HepG2 (cell line): ENCODE measurements around the gene NUDT3. TPM values are rescaled to one million over a fixed set of nuclear protein-coding genes. Genes with fewer than 3 reads are reported as not detected.

Experiments
- ATAC-seq: fragments of 200-7000 bp; cut with Tn5 transposase; 3 replicates; pipeline ENCODE4 v1.9.1; 2020; ENCODE audit warnings: mild to moderate bottlenecking, moderate library complexity
- BruUV-seq: library from RNA; stranded (reverse); fragments of 400-500 nt; replicated peaks from 2 replicates; lab custom pipeline; 2021; lab: Mats Ljungman, UMichigan
- CTCF ChIA-PET: fragments of 300-600 bp; formaldehyde crosslinking; extraction: SDS; loops from one replicate; lab custom pipeline; 2021; ENCODE audit warnings: low total read pairs, inconsistent platforms, low intra/inter-chr PET ratio; lab: Yijun Ruan, JAX
- POLR2A ChIA-PET: fragments of 350-600 bp; sonication (Branson Sonifier 250); formaldehyde crosslinking; loops from one replicate; lab custom pipeline; 2020; ENCODE audit warnings: antibody characterized with exemption, inconsistent platforms; lab: Yijun Ruan, JAX
- DNase-seq: peaks from one replicate; pipeline ENCODE4 v3.0.0-alpha.2; 2015; ENCODE audit warnings: low spot score
- FAIRE-seq: peaks from 3 replicates; lab custom pipeline; 2011; peaks lifted over from hg19 to GRCh38; lab: Jason Lieb, UNC
- H2AFZ ChIP-seq: one replicate; pipeline ENCODE4 v1.6.1; 2011; ENCODE audit warnings: low read length, inconsistent platforms
- H3K27ac ChIP-seq: fragments of 300-600 bp; 3 replicates; pipeline ENCODE4 v1.8.0; 2011; ENCODE audit warnings: mixed run types, mild to moderate bottlenecking, mixed read lengths, low read length, inconsistent platforms; ENCODE audit not compliant: insufficient read depth; ENCODE audit errors: extremely low read length
- H3K27me3 ChIP-seq, 2 experiments: fragments of 200-600 bp in 1 of 2; 2 replicates in 1 of 2; 3 replicates in 1 of 2; pipeline versions ENCODE4 v1.6.0 to v1.8.0; 2011; ENCODE audit warnings: low read length in 2 of 2, mild to moderate bottlenecking in 2 of 2, moderate library complexity in 2 of 2, inconsistent platforms in 1 of 2; ENCODE audit not compliant: insufficient read depth in 2 of 2, control insufficient read depth in 1 of 2
- H3K36me3 ChIP-seq, 2 experiments: fragments of 200-600 bp in 1 of 2; replicated peaks in 1 of 2; 2 replicates in 1 of 2; 3 replicates in 1 of 2; pipeline versions ENCODE4 v1.5.1 to v1.8.0; 2011; ENCODE audit warnings: low read length in 2 of 2, inconsistent platforms in 1 of 2; ENCODE audit not compliant: insufficient read depth in 2 of 2, control insufficient read depth in 1 of 2
- H3K4me1 ChIP-seq: 2 replicates; pipeline ENCODE4 v1.5.1; 2012; ENCODE audit warnings: low read length, inconsistent platforms; ENCODE audit not compliant: insufficient read depth
- H3K4me2 ChIP-seq: 2 replicates; pipeline ENCODE4 v1.6.0; 2011; ENCODE audit warnings: low read depth, low read length, inconsistent platforms
- H3K4me3 ChIP-seq, 3 experiments: fragments of 200-600 bp in 1 of 3; sonication (generic), shearing (Covaris generic) in 1 of 3; replicated peaks in 1 of 3; 2 replicates each; pipeline ENCODE4 v1.5.1; 2011 to 2016; ENCODE audit warnings: low read length in 3 of 3, inconsistent platforms in 2 of 3, low read depth in 2 of 3, mild to moderate bottlenecking in 2 of 3, control low read depth in 1 of 3, mixed read lengths in 1 of 3; ENCODE audit not compliant: insufficient read depth in 1 of 3
- H3K79me2 ChIP-seq: one replicate; pipeline ENCODE4 v1.6.1; 2011; ENCODE audit warnings: low read length, inconsistent platforms; ENCODE audit not compliant: insufficient read depth
- H3K9ac ChIP-seq: 2 replicates; pipeline ENCODE4 v1.6.0; 2011; ENCODE audit warnings: mild to moderate bottlenecking, low read depth, low read length, inconsistent platforms; ENCODE audit not compliant: insufficient read depth
- H3K9me3 ChIP-seq: 2 replicates; pipeline ENCODE4 v1.5.1; 2012; ENCODE audit warnings: mild to moderate bottlenecking, low read length
- H4K20me1 ChIP-seq: 2 replicates; pipeline ENCODE4 v1.6.0; 2011; ENCODE audit warnings: inconsistent platforms, mild to moderate bottlenecking, low read length, moderate library complexity; ENCODE audit not compliant: insufficient read depth
- DR1 ChIP-seq: sonication (generic); formaldehyde crosslinking; IDR thresholded peaks from 2 replicates; pipeline ENCODE4 v1.8.0; 2021; ENCODE audit warnings: mild to moderate bottlenecking, missing genetic modification reagents, inconsistent platforms
- GLI4 ChIP-seq: sonication (generic); formaldehyde crosslinking; IDR thresholded peaks from 2 replicates; pipeline ENCODE4 v1.5.1; 2020; ENCODE audit warnings: missing genetic modification reagents, mild to moderate bottlenecking, moderate library complexity, borderline replicate concordance
- HNRNPL ChIP-seq: fragments of 200-400 bp; formaldehyde crosslinking; IDR thresholded peaks from 2 replicates; pipeline ENCODE4 v1.6.1; 2017; ENCODE audit warnings: mild to moderate bottlenecking, low read depth, low read length
- NFYB ChIP-seq: sonication (generic); formaldehyde crosslinking; IDR thresholded peaks from 2 replicates; pipeline ENCODE4 v1.4.0; 2020; ENCODE audit warnings: missing genetic modification reagents
- SRSF9 ChIP-seq: fragments of 200-400 bp; formaldehyde crosslinking; IDR thresholded peaks from 2 replicates; pipeline ENCODE4 v1.6.1; 2018; ENCODE audit warnings: borderline replicate concordance, mild to moderate bottlenecking, low read depth, low read length; ENCODE audit not compliant: insufficient read depth, poor library complexity, severe bottlenecking
- ZFYVE20 ChIP-seq: sonication (generic); formaldehyde crosslinking; IDR thresholded peaks from 2 replicates; pipeline ENCODE4 v1.8.0; 2023; ENCODE audit warnings: low read depth, mild to moderate bottlenecking, moderate library complexity, missing genetic modification reagents, borderline replicate concordance
- ZNF256 ChIP-seq: sonication (generic); formaldehyde crosslinking; conservative IDR thresholded peaks from 2 replicates; pipeline ENCODE4 v1.4.0; 2020; ENCODE audit warnings: missing genetic modification reagents
- WGBS: methylation state at CpG from one replicate; pipeline ENCODE4 v1.1.6; 2017; ENCODE audit warnings: low lambda C conversion rate; 5-methylcytosine and 5-hydroxymethylcytosine counted together
- in situ Hi-C: cut with HindIII; loops from 2 replicates; pipeline ENCODE4 v1.10.0; 2017; ENCODE audit warnings: low pct_unique_long_range_greater_than_20kb; ENCODE audit not compliant: extremely low pct_ligation_motif_present
- intact Hi-C: fragments of 100-400 bp; cut with micrococcal nuclease; formaldehyde crosslinking; loops from one replicate; pipeline ENCODE4 v1.10.0; 2022; ENCODE audit not compliant: unreplicated experiment
- polyA plus RNA-seq, 8 experiments: library from polyadenylated mRNA; depleted of rRNA in 3 of 8; stranded (reverse) in 7 of 8; unstranded in 1 of 8; fragments of >200 nt; fragmentation: Illumina TruSeq in 4 of 8; extraction: Trizol in 4 of 8; gene quantifications; 2 replicates each; pipeline versions ENCODE4 v1.2.1 to v1.2.3, GENCODE V29; 2011 to 2016; ENCODE audit warnings: low read depth in 4 of 8, missing spikeins in 1 of 8, mixed read lengths in 1 of 8; ENCODE audit not compliant: insufficient read depth in 1 of 8
- total RNA-seq, 5 experiments: library from RNA; depleted of rRNA; stranded (reverse); fragments of >200 nt; fragmentation: Illumina TruSeq; extraction: Trizol; gene quantifications; 2 replicates each; pipeline ENCODE4 v1.2.3, GENCODE V29; 2016; ENCODE audit warnings: low read depth in 1 of 5
- TF ChIP-seq, protein P1 (sequence below): sonication (generic); formaldehyde crosslinking; IDR thresholded peaks from 2 replicates; pipeline ENCODE4 v1.4.0; 2020; ENCODE audit warnings: low read depth, missing genetic modification reagents
- TF ChIP-seq, protein P2 (sequence below): sonication (generic); formaldehyde crosslinking; conservative IDR thresholded peaks from 2 replicates; pipeline ENCODE4 v1.8.1; 2023; ENCODE audit warnings: missing genetic modification reagents
- TF ChIP-seq, protein P3 (sequence below): sonication (generic); formaldehyde crosslinking; IDR thresholded peaks from 2 replicates; pipeline ENCODE4 v1.4.0; 2020; ENCODE audit warnings: missing genetic modification reagents, mild to moderate bottlenecking, borderline replicate concordance

Gene NUDT3
- total and polyA plus RNA-seq, 2 of the 13 experiments (the other 11 are each of a cell fraction or from before 2014, with no cell fraction given): 20.2 to 20.6 TPM

DNA sequence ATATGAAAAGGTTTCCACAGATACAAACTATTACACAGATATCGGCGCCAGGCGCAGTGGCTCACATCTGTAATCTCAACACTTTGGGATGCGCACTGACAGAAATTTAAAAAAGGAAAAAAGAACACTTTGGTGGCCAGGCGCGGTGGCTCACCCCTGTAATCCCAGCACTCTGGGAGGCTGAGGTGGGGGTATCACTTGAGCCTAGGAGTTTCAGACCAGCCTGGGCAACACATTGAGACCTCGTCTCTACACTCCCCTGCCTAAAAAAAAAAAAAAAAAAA, 41.6 kb downstream of the NUDT3 start:
- TF ChIP-seq, protein P1, sequence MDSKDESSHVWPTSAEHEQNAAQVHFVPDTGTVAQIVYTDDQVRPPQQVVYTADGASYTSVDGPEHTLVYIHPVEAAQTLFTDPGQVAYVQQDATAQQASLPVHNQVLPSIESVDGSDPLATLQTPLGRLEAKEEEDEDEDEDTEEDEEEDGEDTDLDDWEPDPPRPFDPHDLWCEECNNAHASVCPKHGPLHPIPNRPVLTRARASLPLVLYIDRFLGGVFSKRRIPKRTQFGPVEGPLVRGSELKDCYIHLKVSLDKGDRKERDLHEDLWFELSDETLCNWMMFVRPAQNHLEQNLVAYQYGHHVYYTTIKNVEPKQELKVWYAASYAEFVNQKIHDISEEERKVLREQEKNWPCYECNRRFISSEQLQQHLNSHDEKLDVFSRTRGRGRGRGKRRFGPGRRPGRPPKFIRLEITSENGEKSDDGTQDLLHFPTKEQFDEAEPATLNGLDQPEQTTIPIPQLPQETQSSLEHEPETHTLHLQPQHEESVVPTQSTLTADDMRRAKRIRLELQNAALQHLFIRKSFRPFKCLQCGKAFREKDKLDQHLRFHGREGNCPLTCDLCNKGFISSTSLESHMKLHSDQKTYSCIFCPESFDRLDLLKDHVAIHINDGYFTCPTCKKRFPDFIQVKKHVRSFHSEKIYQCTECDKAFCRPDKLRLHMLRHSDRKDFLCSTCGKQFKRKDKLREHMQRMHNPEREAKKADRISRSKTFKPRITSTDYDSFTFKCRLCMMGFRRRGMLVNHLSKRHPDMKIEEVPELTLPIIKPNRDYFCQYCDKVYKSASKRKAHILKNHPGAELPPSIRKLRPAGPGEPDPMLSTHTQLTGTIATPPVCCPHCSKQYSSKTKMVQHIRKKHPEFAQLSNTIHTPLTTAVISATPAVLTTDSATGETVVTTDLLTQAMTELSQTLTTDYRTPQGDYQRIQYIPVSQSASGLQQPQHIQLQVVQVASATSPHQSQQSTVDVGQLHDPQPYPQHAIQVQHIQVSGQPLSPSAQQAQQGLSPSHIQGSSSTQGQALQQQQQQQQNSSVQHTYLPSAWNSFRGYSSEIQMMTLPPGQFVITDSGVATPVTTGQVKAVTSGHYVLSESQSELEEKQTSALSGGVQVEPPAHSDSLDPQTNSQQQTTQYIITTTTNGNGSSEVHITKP (CRISPR knock-in tag): no peak
- no peak for TF ChIP-seq GLI4 (CRISPR knock-in tag)
- no peak for TF ChIP-seq SRSF9
- no peak for TF ChIP-seq DR1 (CRISPR knock-in tag)
- TF ChIP-seq HNRNPL: no peak
- TF ChIP-seq, protein P2, sequence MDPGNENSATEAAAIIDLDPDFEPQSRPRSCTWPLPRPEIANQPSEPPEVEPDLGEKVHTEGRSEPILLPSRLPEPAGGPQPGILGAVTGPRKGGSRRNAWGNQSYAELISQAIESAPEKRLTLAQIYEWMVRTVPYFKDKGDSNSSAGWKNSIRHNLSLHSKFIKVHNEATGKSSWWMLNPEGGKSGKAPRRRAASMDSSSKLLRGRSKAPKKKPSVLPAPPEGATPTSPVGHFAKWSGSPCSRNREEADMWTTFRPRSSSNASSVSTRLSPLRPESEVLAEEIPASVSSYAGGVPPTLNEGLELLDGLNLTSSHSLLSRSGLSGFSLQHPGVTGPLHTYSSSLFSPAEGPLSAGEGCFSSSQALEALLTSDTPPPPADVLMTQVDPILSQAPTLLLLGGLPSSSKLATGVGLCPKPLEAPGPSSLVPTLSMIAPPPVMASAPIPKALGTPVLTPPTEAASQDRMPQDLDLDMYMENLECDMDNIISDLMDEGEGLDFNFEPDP (CRISPR knock-in tag): no peak
- no peak for TF ChIP-seq ZNF256 (CRISPR knock-in tag)
- no peak for TF ChIP-seq NFYB (CRISPR knock-in tag)
- no peak for TF ChIP-seq ZFYVE20 (CRISPR knock-in tag)
- TF ChIP-seq, protein P3, sequence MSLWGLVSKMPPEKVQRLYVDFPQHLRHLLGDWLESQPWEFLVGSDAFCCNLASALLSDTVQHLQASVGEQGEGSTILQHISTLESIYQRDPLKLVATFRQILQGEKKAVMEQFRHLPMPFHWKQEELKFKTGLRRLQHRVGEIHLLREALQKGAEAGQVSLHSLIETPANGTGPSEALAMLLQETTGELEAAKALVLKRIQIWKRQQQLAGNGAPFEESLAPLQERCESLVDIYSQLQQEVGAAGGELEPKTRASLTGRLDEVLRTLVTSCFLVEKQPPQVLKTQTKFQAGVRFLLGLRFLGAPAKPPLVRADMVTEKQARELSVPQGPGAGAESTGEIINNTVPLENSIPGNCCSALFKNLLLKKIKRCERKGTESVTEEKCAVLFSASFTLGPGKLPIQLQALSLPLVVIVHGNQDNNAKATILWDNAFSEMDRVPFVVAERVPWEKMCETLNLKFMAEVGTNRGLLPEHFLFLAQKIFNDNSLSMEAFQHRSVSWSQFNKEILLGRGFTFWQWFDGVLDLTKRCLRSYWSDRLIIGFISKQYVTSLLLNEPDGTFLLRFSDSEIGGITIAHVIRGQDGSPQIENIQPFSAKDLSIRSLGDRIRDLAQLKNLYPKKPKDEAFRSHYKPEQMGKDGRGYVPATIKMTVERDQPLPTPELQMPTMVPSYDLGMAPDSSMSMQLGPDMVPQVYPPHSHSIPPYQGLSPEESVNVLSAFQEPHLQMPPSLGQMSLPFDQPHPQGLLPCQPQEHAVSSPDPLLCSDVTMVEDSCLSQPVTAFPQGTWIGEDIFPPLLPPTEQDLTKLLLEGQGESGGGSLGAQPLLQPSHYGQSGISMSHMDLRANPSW (CRISPR knock-in tag): no peak
- no peaks in the 10 kb centered on the region for H3K9me3 ChIP-seq
- no peak overlapping the region for H2AFZ ChIP-seq
- FAIRE-seq (no peak), ATAC-seq (no peak), DNase-seq (no peak)
- ChIA-PET CTCF (no interaction called here), POLR2A (no interaction called here)
- no peak overlapping the region for H3K4me2 ChIP-seq
- no peaks in the 10 kb centered on the region for H3K27me3 ChIP-seq
- 98% methylated on average over 7 of the region's 7 CpGs for WGBS
- peaks cover 15% of the 10 kb centered on the region for H4K20me1 ChIP-seq
- BruUV-seq: no TSS peak
- H3K79me2 ChIP-seq: peaks cover 54% of the 10 kb centered on the region
- peaks cover 8% of the 10 kb centered on the region for H3K4me1 ChIP-seq
- H3K27ac ChIP-seq: no peak overlapping the region
- peaks cover 0 to 5% of the 10 kb centered on the region in 2 experiments; a peak in 1 of 5 replicates for H3K36me3 ChIP-seq
- intact Hi-C loops (no loop called here), in situ Hi-C loops (no loop called here)
- H3K4me3 ChIP-seq: no peak overlapping the region
- H3K9ac ChIP-seq: no peak overlapping the region
